Right ventricle myocardium inferior (tissue), 1 donor: ENCODE data around the gene PKP1. TPM values are rescaled to one million over a fixed set of nuclear protein-coding genes. Genes with fewer than 3 reads are reported as not detected.
"Not testable (repeated sequence)": the region's sequence is repeated elsewhere in the genome, so short reads cannot be mapped to it uniquely, and the experiment has no call there.

Source experiments
- ATAC-seq: fragments of 200-7000 bp; cut with Tn5 transposase; one replicate; pipeline ENCODE4 v1.9.1; 2020; ENCODE audit warnings: mild to moderate bottlenecking, moderate library complexity
- DNase-seq: peaks from one replicate; pipeline ENCODE4 v3.0.0; 2021; ENCODE audit errors: missing footprints
- intact Hi-C: fragments of 100-400 bp; cut with DNase I; formaldehyde crosslinking; loops from one replicate; pipeline ENCODE4 v1.11.0; 2022
- long read RNA-seq: library from polyadenylated mRNA; unstranded; transcript quantifications from one replicate; pipeline ENCODE4 v2.0.0, GENCODE V29; 2021
- total RNA-seq: library from RNA; stranded (reverse); fragmentation: NEBNext Ultra II Directional; extraction: Animal tissue kit (Norgen Biotek cat#: 25700); gene quantifications from one replicate; pipeline ENCODE4 v1.2.1, GENCODE V29; 2021
- donor health status: DM: no; HTN: yes; CAD: no; lungs with severe emphysema.

The PKP1 gene, protein sequence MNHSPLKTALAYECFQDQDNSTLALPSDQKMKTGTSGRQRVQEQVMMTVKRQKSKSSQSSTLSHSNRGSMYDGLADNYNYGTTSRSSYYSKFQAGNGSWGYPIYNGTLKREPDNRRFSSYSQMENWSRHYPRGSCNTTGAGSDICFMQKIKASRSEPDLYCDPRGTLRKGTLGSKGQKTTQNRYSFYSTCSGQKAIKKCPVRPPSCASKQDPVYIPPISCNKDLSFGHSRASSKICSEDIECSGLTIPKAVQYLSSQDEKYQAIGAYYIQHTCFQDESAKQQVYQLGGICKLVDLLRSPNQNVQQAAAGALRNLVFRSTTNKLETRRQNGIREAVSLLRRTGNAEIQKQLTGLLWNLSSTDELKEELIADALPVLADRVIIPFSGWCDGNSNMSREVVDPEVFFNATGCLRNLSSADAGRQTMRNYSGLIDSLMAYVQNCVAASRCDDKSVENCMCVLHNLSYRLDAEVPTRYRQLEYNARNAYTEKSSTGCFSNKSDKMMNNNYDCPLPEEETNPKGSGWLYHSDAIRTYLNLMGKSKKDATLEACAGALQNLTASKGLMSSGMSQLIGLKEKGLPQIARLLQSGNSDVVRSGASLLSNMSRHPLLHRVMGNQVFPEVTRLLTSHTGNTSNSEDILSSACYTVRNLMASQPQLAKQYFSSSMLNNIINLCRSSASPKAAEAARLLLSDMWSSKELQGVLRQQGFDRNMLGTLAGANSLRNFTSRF
- 0.16 TPM for total RNA-seq
- long read RNA-seq, result 0 reads

DNA sequence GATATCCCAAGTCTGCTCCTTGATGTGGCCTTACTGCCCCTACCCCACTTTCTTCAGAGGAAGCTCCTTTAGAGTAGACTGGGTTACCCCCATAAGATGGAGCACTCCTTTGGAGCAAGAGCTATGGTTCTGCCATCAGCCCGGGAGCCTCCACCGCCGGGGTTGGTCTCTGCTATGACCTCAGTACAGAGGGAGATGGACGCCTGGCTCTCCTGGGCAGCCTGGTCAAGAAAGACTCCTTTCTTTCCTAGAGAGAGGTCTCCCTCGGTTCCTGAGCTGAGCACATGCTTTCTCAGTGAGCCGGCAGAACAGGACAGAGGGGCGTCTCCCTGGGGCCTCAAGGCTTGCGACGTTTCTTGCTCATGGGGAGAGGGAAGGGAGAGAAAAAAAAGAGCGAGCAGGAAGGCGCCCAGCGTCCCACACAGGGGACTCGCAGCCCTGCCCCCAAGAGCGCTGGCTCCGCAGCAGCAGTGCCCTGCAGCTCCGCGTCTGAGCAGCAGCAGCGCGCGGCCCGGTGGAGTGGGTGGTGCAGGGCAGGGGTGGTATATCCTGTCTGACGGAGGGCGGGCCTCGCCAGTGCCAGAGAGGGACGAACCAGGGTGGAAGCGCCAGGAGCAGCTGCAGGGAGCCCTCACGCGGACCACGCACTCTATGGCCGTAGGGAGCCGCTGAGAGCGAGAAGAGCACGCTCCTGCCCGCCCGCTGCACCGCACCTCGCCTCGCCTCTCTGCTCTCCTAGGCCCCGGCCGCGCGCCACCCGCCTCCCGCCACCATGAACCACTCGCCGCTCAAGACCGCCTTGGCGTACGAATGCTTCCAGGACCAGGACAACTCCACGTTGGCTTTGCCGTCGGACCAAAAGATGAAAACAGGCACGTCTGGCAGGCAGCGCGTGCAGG, at the start of gene PKP1:
PKP1 (plus strand) TSS at position 576 of the 899 bp plus-strand sequence; CDS start at position 773, 197 bp downstream.
- intact Hi-C loops, result no loop called here
- ATAC-seq (peak; percentile 7), DNase-seq (peak; percentile 65)

DNA sequence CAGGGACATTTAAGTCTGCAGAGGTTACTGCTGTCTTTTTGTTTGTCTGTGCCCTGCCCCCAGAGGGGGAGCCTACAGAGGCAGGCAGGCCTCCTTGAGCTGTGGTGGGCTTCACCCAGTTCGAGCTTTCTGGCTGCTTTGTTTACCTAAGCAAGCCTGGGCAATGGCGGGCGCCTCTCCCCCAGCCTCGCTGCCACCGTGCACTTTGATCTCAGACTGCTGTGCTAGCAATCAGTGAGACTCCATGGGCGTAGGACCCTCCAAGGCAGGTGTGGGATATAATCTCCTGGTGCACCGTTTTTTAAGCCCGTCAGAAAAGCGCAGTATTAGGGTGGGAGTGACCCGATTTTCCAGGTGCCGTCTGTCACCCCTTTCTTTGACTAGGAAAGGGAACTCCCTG, 43.7 kb upstream of the PKP1 start:
- DNase-seq, intact Hi-C loops: not testable (repeated sequence)

DNA sequence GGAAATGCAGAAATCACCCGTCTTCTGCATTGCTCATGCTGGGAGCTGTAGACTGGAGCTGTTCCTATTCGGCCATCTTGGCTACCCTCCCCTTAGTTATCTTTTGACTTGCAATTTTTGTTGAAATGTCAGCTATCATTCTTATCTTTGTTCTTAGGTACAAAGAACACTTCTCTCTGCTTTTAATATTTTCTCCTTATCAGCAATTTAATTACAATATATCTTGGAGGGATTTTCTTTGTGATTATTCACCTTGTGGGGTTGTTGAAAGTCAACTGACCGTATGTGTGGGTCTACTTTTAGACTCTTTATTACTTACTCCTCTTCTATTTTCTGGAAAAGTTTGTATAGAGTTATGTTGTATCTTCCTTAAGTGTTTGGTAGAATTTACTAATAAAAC, 43.1 kb upstream of the PKP1 start:
- DNase-seq, result no peak
- no peak for ATAC-seq
- intact Hi-C loops, result no loop called here

More for the DNA sequence above, 43.7 kb upstream of the PKP1 start:
- not testable (repeated sequence) for ATAC-seq

DNA sequence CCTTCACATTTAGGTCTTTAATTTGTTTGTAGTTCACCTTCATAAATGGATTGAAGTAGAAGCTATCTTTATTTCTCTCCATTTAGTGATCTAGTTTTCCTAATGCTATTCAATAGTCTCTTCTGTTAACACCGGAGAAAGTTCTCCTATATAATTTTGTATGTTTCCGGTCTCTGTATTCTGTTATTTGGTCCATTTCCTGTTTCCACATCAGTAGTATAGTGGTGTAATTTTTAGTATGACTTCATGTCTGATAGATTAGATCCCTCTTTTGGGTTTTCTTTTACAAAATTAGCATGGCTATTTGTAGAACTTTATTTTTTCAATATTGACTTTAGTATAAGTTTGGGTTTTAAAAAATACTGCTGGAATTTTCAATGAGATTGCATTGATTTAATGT, 41.6 kb upstream of the PKP1 start:
- no peak for DNase-seq
- intact Hi-C loops, result no loop called here
- ATAC-seq, result no peak

DNA sequence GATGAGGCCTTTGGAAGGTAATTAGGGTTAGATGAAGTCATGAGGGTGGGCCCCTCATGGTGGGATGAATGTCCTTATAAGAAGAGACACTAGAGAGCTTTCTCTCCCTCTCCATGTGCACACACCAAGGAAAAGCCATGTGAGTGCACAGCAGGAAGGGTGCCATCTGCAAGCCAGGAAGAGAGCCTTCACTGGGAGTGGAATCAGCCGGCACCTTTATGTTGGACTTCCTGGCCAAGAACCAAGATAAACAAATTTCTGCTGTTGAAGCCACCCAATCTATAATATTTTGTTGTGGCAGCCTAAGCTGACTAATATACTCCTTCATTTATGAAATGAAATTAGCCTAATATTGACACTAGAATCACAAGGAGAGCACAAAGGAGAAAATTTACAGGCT, 38.2 kb upstream of the PKP1 start:
- no peak for DNase-seq
- ATAC-seq, result no peak
- intact Hi-C loops, result no loop called here

DNA sequence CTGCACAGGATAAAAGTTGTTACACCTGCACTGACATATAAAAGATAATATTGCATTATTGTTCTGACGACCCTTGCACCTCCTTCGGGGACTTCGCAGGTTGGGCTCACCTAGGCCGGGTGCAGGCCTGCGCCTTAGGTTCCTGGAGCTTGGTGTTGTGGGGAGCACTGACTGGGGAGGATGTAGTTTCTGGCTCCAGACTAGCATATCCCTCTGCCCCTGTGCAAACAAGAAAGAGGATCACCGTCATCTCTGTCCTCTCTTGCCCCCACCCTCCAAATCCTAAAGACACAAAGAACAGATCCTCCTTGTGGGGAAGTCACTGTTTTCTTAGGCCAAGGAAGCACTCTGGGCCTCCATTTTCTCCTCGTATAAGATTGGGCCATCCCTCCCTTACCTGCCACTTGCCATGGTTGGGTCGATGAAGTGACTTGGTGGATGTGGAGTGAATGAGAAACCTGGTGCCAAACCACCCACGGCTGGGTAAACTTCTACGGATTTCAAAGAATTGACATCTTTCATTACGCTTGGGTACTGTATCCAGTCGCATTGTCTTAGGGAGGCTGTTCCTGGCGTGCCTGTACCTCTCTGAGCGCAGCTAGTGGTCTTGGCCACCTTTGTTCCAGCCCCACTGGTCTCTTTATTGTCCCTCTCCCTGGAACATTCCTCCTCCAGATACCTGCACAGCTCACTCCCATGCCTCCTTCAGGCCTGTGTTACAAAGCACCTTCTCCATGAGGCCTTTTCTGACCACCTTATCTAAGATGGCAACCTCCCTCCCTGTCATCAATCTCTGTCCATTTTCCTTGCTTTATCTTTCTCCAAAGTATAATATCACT, 34.4 kb upstream of the PKP1 start:
- ATAC-seq (no peak), DNase-seq (no peak)
- intact Hi-C loops, result no loop called here

DNA sequence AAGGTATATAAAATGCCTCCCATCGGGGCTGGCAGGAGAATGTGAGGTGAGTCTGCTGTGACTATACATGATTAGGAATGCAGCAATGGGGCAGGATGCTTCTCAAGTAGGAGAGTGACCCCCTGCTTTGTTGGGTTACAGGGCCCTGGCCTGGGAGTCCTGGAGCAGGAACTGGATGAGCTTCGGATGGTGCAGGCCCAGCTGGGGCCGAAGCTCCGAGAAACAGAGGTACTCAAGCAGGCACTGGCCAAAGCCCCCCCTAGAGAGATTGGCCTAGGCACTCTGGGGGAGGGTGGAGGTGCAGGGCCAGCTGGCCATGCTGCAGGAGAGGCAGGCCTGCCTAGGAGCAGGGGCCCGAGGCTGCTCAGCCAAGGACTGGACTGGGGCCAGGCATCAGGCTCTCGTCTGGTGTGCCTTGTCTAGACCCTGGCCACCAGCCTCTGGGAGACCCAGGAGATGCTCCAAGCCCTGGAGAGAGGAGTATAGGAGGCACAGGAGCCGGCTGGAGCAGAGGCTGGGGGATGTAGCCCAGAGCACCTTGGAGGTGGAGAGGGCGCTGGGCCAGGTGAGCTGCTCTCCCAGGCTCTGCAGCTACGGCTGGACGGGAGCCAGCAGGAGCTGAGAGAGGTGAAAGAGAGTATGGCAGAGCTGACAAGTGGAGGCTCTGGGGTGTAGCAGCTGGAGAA, 32.8 kb upstream of the PKP1 start:
- ATAC-seq, result peak; percentile 31
- intact Hi-C loops, result loop anchor here (5.0 kb wide), 1 partner anchor 112 kb away; no protein-coding TSS in a partner anchor
- no peak for DNase-seq

DNA sequence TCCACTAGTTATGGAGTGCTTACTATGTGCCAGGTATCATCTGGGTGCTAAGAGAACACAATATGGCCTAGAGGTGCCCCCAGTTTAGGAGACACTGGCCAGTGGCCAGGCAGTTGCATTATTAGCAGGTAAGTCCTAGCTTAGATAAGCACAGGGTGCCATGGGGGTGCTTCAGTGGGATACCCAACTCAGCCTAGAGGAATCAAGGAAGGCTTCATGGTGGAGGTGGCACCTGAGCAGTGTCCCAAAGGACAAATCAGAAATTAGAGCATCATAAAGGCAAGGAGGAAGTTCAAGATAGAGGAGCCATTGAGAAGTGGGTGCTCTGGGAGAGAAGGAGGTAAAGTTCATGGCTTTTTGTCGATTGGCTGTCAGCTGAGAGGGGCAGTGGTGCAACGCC, 31.9 kb upstream of the PKP1 start:
- intact Hi-C loops, result loop anchor here (5.0 kb wide), 1 partner anchor 111 kb away; no protein-coding TSS in a partner anchor
- ATAC-seq, result no peak
- no peak for DNase-seq

DNA sequence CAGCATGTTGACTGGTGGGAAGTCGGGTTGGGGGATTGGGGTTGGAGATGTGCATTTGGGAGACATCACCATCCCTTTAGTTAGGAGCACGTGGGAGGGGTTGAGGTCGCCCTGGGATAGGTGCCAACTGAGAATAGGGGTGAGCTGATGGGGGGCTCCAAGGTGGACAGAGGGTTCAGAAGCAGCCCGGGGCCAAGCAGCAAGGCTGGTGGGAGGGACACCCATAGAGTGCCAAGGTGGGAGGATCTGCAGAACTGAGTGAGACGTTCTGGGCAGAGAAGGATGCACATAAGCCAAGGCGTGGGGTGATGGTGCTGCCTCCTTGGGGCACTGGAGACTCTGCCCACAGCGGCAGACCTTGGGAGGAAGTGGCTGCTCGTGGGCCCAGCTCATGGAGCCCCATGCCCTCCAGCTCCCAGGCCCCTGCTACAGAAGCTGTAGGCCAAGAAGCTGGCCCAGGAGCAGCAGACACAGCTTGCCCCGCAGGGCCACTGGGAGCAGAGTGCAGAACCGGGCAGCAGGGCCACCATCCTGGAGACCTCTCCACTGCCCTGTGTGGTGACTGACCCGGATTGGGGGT, 31.4 kb upstream of the PKP1 start:
- intact Hi-C loops, result loop anchor here (5.0 kb wide), 1 partner anchor 110 kb away; no protein-coding TSS in a partner anchor
- DNase-seq (no peak), ATAC-seq (no peak)

DNA sequence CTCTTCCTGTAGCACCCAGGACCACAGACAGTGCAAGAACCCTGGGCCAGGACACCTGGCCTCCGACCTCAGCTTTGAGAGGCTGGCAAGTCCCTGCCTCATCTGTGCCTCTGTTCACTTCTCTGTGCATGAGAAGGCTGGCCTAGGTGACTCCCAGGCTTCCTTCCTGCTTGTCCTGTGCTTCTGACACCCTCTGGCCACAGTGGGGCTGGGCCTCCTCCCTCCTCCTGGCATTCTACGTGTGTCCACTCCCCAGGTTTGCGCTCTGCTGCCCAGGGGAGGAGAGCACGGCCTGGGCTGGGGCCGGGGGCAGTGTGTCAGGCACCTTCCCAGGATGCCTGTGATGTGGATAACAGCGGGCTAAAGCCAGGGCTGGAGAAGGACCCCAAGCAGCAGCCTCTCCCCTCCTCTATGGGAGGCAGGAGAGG, 30.3 kb upstream of the PKP1 start:
- DNase-seq (no peak), ATAC-seq (no peak)
- intact Hi-C loops, result loop anchor here (5.0 kb wide), 1 partner anchor 109 kb away; no protein-coding TSS in a partner anchor

DNA sequence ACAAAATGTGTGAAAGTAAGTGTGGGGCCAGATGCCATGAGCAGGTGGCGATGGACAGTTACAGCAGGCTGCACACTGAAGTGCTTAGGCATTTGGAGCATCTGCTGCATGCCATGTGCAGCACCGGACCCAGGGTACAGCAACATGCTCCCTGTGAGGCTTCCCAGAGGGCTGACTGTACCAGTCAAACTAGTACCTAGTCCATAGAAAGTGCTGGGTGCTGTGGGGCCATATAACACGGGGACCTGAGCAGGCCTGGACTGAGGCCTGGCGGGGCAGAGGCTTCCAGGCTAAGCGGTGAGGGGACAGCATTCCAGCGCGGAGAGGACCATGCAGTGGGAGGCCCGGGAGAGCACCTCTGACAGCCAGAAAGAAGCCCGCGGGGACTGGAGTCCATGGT, 29.9 kb upstream of the PKP1 start:
- DNase-seq (no peak), ATAC-seq (no peak)
- intact Hi-C loops, result loop anchor here (5.0 kb wide), 1 partner anchor 109 kb away; no protein-coding TSS in a partner anchor

DNA sequence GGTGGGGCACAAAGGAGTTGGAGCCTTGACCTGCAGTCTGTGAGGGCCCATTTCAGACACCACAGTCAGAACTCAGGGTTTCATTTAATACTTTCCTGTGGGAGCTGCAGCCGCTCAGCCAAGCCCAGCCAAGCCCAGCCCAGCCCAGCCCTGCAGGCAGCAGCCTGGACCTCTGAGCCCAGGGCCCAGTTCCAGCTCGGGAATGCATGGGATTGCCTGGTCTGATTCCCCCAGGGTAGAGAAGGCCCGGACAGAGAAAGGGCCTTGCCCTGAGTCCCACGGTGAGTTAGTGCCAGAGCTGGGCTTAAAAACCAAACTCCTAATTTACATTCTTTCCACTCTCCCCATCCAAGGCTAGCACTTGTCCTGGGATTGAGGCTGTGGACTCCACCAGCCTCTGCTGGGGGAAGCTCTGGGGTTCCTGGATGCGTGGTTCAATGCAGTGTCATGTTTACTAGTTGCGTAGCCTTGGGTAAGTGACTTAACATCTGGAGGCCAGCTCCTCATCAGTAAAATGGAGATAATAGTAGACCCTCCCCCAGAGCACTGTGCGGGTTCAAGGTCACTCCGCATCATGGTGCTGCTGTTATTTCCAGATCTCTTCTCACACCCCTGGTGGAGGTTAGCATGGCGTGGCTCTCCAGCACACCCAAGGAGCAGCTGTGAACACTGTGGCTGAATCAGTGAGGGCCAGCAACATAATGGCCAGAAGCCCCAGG, 29.2 kb upstream of the PKP1 start:
- intact Hi-C loops, result loop anchor here (1.0 to 5.0 kb wide), 3 partner anchors 92 to 154 kb away; no protein-coding TSS in a partner anchor
- no peak for DNase-seq
- ATAC-seq, result peak; percentile 18

DNA sequence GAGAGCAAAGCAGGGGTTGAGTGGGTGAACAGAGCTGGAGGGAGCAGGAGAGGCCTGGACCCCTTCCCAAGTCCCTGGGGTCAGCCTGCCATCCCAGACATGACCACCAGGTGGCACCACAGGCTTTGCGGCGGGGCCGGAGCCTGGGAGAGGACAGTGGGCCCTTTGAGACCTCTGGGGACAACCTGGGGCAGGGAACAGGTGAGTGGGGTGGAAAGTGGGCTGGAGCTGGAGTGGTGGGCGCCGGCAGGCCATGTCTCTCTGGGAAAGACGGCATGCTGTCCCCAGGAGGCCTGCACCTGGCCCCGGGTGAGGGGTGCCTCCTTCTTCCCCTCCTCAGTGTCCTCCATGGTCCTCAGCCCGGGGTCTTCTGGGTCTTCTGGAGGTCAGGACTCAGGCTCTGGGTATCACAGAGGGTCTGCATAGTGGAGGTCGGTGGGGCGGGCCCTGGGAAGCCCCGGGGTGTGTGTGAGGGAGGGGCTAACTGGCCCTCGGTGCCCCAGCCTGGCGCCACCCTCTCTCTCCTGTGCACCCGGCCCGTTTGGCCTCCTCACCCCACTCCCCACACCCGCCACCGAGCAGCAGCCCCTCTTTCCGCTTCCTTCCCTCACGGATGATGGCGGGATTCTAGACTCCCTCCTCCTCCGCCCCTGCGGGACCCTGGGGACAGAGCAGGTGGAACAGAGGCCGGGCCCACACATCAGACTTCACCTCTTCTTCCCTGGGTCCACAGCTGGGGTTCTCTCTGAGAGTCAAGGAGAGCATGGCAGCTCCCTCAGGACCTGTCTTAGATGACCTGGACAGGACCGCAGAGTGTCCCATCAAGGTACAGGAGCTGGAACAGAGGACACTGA, 28.5 kb upstream of the PKP1 start:
- ATAC-seq, result peak; percentile 69
- DNase-seq, result peak; percentile 88
- intact Hi-C loops, result loop anchor here (1.0 to 5.0 kb wide), 3 partner anchors 91 to 153 kb away; no protein-coding TSS in a partner anchor

DNA sequence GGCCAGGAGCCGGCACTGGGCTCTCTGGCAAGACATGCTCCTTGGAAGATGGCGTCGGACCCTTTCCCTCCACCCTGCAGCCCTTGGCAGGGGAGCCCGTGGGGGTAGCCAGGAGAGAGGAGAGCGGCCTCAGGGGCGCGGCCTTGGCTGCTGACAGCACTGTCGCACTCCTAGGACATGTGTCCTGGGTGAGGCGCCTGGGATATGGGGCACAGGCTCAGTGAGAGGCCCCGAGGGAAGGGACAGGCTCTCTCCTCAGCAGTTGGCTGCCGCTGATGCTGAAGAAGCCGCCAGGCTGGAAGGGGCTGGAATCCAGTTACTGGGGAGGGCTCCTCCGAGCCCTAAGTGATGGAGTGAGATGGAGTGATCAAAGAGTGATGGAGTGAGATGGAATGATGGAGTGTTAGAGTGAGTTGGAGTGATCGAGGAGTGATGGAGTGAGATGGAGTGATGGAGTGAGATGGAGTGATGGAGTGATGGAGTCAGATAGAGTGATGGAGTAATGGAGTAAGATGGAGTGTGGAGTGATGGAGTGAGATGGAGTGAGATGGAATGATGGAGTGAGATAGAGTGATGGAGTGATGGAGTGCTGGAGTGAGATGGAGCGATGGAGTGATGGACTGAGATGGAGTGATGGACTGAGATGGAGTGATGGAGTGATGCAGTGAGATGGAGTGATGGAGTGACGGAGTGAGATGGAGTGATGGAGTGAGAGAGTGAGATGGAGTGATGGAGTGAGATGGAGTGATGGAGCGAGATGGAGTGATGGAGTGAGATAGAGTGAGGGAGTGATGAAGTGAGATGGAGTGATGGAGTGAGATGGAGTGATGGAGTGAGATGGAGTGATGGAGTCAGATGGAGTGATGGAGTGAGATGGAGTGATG, 27.6 kb upstream of the PKP1 start:
- DNase-seq, result no peak
- intact Hi-C loops, result no loop called here
- no peak for ATAC-seq
